Measurements from ENCODE around the gene PCID2.

PCID2 gene

DNA sequence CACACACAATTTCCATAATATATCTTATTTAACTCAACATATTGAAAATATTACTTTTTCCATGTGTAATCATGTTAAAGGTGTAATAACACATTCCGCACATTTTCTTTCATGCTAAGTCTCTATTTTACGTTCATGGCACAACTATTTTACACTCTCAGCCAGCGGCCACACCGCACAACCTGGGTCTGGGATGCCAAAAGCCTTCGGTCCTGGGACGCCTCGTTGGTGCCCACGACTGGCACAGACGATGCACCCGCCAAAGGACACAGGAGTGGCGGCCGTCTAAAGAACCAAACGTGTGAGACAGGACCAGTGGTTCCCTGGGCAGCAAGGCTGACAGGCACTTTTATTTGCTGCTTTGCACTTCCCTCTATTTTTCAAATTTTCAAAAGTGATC, 60.1 kb downstream of the PCID2 start:
- no peak for DNase-seq

DNA sequence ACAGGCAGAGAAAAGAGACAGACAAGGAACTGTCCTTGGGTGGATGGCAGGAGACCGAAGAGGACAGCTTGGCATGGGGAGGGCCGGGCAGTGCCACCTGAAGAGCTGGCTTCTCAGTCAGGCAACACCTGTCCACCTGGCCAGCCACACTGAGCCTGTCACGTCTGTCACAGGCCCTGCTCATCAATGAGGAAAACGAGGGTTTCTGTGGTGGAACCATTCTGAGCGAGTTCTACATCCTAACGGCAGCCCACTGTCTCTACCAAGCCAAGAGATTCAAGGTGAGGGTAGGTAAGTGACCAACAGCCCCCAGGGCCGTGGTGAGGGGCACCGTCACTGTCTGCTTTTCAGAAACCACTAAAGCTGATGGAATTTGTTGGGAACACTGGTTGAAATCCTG, 61.3 kb downstream of the PCID2 start:
- DNase-seq = no peak

DNA sequence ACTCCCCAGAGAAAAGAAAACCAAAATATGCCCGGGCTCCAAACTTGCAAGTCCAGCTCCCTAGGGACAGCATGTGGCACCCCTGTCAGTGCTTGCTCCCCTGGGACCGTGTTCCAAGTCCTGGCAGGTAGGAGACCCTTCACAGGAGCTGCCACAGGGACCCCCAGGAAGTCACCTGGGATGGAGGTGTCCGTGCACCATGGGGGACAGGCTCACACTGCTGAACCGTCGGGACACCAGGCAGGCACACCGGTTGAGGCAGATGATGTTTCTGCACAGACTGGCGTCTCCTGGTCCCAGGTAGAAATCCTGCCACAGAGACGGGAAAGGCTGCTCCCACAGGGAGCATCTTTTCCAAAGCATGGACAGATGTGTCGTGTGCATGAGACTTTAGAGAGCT, 61.7 kb downstream of the PCID2 start:
- no peak for DNase-seq

DNA sequence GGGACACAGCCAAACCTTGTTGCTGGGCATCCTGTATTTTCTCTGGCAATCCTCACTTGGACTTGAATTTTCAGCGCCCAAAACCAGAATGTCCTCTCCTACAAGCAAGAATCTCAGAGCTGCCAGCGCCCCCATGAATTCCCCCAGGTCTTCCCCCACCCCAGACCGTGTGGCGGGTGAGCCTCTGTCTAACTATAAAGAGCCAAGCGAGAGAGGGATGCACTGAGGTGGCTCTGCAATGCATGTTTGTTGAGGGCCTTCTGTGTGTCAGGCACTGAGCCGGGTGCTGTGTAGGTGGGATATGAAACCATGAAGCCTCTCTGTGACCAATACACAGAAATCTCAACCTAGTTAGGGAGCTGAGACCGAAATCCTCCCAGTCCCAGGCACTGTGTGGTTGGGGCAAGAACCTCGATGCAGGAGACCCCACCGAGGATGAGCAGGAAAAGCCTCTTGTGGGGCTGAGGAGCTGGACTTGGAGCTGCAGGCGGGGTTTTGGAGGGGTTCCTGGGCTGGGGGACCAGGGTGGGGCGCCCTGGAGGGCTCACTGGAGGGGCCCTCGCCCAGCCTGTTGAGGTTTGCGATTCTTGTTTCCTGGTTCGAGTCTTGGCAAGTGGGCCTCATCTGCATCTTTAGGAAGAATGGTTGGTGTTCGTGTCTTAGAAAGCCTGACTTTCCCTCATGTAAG, 62.4 kb downstream of the PCID2 start:
- DNase-seq = no peak

DNA sequence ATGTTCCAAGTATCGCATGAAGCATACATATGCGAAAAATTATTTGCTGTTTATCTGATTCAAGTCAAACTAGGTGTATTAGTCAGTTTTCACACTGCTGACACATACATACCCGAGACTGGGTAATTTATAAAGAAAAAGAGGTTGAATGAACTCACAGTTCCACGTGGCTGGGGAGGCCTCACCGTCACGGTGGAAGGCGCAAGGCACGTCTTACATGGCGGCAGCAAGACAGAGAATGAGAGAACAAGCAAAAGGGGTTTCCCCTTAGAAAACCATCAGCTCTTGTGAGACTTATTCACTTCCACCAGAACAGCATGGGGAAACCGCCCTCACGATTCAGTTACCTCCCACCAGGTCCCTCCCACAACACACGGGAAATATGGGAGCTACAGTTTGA, 63.0 kb downstream of the PCID2 start:
- DNase-seq = no peak

DNA sequence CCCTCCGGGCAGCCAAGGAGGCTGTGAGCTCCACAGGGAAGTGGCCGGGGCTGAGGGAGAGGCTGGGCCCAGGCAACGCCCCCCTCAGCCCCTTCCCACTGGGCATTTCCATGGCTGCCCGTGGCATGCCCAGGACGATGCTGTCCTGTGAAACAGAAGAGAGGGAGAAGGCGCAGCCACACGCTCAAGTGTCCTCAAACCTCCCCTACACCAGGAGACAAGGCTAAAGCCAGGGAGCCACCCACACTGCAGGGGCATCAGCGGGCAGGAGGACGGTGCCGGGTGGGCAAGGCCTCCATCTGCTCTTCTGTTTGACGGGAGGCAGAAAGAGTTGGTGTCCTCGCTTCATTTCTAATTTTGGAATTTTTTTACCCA, 64.2 kb downstream of the PCID2 start:
- DNase-seq = no peak

DNA sequence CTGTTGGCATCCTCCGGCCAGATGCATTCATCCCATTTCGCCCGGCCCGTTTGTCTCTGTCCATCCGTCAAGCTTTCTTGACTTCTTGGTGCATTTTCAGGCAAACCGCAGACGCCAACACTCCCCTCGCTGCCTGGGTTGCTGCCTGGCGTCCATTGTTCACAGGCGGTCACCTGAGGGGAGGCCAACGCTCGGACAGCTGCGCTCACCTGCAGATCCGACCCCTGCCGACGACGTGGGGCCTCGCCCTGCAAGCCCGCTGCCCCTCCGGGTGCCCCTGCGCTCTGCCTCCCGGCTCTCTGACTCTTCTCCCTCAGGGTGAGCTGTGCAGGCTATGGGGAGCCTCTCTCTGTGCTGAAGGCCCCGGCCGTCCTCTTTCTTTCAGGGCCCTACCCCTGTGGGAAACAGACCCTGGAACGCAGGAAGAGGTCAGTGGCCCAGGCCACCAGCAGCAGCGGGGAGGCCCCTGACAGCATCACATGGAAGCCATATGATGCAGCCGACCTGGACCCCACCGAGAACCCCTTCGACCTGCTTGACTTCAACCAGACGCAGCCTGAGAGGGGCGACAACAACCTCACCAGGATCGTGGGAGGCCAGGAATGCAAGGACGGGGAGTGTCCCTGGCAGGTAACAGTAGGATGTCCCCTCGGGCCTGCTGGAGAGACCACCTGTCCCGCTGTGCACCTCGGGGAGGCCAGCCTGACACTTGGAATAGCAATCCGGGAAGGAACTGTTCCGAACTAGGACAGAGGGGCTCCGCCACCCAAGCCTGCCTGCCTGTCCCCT, 64.8 kb downstream of the PCID2 start:
- no peak for DNase-seq

DNA sequence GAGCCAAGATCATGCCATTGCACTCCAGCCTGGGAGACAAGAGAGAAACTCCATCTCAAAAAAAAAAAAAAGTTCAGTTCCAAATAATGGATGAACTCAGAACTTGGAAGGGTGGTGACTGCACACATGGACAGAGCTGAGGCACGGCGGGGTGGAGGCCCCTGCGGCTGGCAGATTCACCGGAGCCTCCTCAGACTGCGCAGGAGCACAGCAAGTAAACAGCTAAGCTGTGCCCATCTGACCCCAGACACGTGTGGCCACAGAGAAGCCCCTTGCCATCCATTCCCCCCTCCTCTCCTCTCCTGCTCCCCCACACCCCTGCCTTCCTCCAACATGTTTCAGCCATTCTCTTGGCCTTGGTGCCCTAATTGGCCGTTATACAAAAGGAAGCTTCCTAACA, 65.6 kb downstream of the PCID2 start:
- DNase-seq = no peak

DNA sequence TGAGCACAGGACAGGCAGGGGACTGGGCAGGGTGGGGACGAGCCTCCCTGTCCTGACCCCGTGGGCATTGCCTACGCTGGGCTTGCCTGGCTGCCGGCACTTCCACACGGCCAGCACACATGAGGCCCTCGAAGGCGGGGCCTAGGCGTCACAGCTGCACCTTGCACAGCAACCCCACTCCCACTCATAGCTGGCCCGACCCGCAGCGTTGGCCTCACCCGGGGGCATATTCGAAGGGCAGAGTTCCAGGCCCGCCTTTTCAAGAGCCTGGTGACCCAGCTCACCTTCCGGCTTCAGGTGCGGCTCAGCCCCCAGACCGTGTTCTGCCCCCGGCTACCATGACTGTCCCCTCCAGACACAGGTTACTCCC, 66.9 kb downstream of the PCID2 start:
- DNase-seq = no peak

DNA sequence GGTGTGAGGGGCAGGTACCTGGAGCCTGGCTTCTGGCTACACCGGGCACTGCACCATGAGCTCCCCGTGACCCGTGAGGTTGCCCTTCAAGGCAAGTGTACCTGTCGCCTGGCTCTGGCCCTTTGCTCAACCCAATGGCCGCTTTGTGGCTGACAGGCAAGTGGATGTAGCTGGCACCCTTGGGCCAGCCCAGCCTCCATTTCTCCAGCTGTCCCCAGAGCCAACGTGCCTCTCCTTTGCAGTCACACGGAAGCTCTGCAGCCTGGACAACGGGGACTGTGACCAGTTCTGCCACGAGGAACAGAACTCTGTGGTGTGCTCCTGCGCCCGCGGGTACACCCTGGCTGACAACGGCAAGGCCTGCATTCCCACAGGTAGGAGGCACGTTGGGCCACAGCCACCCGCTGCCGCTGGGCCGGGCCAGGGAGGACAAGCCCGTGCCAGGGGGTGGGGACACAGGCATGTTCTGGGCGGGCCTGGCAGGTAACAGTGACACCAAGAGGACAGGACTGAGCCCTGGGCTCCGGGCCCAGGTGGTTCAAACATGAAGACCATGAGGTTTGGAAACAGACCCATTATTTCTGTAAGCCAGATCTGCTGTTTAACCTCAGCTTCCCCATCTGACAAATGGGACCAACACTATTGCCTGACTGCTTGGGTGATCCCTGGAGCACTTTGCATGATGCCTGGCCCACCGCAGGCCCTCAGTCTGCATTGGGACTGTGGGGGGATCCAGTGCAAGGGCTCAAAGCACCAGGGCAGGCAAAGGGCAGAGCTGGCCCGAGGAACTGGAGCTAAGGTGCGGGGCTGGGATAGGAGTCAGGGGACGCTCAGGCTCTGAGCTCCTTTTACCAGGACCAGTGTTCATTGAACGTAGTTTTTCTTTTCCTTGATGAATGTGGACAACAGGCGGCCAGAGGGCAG, 67.5 kb downstream of the PCID2 start:
- DNase-seq = no peak

DNA sequence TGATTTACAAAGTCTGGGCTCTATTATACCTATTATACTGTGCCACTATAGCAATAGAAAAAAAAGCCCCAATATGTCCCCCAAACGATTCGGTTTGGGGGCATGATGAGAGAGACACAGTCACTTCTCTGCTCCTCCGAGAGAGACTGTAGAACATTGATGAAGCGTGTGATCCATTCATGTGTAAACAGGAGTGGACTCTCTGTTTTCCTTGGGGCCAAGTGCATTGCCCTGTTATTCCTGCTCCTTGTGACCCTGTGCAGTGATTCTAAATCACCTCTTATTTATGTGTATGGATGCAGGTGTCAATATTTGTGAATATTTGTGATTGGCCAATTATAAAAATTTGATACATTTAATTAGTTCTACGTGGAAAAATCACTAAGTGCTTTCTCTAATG, 68.9 kb downstream of the PCID2 start:
- no peak for DNase-seq

DNA sequence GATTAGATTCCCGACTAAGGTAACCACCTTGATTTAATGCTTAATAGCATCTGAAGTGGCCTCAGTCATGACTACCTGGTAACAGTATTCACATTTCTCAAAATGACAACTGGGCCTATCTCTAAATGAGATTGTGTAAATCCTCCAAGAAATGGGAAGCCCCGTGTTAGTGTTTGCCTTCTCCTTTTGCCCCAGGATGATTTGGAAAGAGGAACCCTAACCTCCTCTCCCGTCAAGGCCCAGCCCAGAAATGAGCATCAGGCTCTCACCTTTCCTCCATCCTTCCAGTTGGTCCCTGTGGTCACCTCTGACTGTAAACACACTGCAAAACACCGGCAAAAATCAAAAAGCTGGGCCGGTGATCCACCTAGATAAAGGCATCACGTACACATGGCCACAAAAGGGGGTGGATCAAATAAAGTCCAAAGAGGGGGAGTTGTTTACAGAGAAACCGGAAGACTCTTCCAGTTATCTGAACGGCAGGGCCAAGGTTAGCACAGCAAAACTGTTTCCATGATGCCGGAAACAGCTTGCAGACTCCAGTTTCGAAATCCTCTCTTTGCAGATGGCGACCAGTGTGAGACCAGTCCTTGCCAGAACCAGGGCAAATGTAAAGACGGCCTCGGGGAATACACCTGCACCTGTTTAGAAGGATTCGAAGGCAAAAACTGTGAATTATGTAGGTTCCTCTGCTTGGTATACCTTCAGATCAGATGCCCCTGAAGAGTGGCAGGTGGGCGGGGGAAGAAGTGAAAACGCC, 69.5 kb downstream of the PCID2 start:
- no peak for DNase-seq

DNA sequence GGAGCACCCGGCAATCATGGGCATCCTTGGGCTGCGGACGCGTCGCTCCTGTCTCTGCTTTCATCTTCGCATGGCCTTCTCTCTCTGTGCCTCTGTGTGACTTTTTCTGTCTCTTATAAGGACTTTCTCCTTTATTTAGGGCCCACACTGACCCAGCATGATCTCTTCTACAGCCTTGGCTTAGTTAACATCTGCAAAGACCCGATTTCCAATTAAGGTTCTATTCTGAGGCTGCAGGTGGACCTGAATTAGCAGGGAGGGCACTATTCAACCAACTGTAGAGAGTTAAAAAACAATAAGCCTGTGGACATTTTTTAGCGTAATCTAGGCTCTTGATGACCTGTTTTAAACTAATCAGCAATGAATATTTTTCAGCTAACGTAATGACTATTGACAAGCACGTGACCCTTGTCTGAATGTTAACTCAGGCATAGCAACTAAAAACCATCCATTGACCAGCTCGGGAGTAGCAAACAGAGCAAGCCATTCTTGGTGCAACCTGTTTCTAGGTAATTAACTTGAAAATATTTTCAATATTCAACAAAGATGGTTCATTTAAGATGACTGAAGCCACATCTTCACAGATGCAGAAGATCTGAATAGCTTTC, 70.7 kb downstream of the PCID2 start:
- no peak for DNase-seq

DNA sequence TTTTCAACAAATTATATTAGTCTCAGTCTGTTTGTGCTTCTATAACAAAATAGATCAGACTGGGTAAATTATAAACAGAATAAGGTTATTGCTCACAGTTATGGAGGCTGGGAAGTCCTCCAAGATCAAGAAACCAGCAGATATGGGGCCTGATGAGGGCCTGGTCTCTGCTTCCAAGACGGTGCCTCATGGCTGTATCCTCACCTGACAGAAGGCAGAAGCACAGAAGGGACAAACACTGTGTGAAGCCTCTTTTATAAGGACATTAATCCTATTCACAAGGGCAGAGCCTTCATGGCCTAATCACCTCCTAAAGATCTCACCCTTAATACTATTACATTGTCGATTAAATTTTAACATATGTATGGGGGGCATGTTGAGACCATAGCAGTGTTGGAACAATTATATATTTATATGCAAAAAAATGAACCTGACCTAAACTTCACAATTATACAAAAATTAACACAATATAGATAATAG, 73.1 kb downstream of the PCID2 start:
- no peak for DNase-seq

DNA sequence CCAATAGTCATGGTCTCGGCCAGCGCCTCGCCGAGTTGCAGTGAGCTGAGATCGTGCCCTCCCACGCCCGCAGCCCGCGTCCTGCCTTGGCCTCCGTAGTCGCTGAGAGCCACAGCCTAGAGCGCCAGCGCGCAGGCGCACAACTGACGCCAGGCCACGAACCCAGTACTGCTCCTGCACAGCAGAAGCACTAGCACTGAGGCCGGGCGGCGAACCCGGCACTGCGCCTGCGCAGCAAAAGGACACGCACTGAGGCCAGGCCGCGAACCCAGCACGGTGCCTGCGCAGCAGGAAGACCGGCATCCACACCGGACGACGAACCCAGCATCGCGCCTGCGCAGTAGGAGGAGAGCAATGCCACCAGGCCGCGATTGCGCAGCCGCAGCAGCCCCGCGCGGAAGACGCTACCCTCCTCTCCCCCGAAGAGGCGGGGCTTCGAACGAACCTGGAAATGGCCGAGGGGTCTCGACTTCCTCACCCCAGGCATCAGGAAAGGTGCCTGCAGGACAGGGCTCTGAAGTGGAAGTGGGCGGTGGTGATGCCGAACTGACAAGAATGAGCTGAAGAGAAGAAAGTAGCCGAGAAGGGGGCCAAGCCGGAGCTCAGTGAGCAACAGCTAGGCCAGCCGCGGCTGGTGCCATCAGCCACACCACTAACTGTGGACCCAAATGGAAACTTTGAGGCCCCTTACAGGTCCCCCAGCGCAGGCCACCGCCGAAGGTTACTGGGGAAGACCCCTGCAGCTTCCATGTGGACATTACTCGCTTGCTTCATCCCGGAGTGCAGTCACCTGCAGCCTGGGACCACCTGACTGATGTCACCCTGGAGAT, 78.3 kb downstream of the PCID2 start:
- DNase-seq = peak in 1 of 2 experiments; percentile 27

DNA sequence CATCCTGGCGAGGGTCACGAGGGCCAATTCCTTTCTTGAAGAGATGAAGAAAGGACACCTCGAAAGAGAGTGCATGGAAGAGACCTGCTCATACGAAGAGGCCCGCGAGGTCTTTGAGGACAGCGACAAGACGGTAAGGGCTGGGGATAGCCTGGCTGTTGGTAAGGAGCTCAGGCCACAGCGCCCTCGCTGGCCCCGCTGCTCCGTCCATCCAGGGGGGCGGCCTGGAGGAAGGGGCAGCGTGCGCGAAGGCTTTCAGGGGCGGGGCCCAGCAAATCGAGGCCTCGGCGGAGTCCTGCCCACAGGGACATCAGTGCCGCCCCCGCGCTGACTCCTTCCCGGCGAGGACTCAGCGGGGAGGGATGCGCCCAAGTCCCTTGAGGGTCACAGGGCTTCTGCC, 79.0 kb downstream of the PCID2 start:
- DNase-seq = no peak

All from activated CD4-positive, alpha-beta T cell treated with anti-CD3 and anti-CD28 coated beads, Interleukin-2, amount 50 U/mL, for 4 hours (primary cell).